ENCODE data around the gene NPDC1. TPM values are rescaled to one million over a fixed set of nuclear protein-coding genes. Genes with fewer than 3 reads are reported as not detected.

Gene NPDC1
- total and polyA plus RNA-seq, 11 donors: 38.4 to 114 (median 55.1) TPM

GRCh38 chr9:137019891-137020683 lies 25.9 kb downstream of the NPDC1 start:
- ATAC-seq (no peak), DNase-seq (no peak)
- TF ChIP-seq CTCF (IDR thresholded peaks at IDR 0.05) (no peak), POLR2A (IDR thresholded peaks at IDR 0.05) (no peak)
- no peaks in the 10 kb centered on the region for H3K4me1 ChIP-seq
- WGBS, 4 donors: 94 to 97% (median 96%) methylated on average over 17 to 34 of the region's 34 CpGs
- H3K27me3 ChIP-seq: no peaks in the 10 kb centered on the region
- intact Hi-C loops (cut with DNase I): loop anchor here in 2 of 10 donors (5.0 to 10.0 kb wide), 2 partner anchors 135 to 193 kb away; partner anchors contain the start of gene TRAF2 (in 1 of the 2)
- no peaks in the 10 kb centered on the region for H3K9me3 ChIP-seq
- no peak overlapping the region for H3K27ac ChIP-seq
- H3K36me3 ChIP-seq: peaks cover 0 to 53% (median 32%) of the 10 kb centered on the region in 9 donors
- no peak overlapping the region for H3K4me3 ChIP-seq

- H3K27ac ChIP-seq: no peak overlapping the region
- TF ChIP-seq CTCF (IDR thresholded peaks at IDR 0.05) (no peak), POLR2A (IDR thresholded peaks at IDR 0.05) (no peak)
- H3K4me3 ChIP-seq: no peak overlapping the region
- no peaks in the 10 kb centered on the region for H3K4me1 ChIP-seq
- ATAC-seq: no peak
- peaks cover 0 to 64% (median 37%) of the 10 kb centered on the region in 9 donors for H3K36me3 ChIP-seq
- H3K9me3 ChIP-seq: no peaks in the 10 kb centered on the region
- WGBS, 4 donors: 93 to 94% (median 94%) methylated on average over 23 to 36 of the region's 36 CpGs
- intact Hi-C loops (cut with DNase I): loop anchor here in 1 of 10 donors (5.0 kb wide), 1 partner anchor 192 kb away; no protein-coding TSS in a partner anchor
- DNase-seq: no peak
- no peaks in the 10 kb centered on the region for H3K27me3 ChIP-seq
Measured at GRCh38 chr9:137018761-137019559, 27.0 kb downstream of the NPDC1 start.

DNA sequence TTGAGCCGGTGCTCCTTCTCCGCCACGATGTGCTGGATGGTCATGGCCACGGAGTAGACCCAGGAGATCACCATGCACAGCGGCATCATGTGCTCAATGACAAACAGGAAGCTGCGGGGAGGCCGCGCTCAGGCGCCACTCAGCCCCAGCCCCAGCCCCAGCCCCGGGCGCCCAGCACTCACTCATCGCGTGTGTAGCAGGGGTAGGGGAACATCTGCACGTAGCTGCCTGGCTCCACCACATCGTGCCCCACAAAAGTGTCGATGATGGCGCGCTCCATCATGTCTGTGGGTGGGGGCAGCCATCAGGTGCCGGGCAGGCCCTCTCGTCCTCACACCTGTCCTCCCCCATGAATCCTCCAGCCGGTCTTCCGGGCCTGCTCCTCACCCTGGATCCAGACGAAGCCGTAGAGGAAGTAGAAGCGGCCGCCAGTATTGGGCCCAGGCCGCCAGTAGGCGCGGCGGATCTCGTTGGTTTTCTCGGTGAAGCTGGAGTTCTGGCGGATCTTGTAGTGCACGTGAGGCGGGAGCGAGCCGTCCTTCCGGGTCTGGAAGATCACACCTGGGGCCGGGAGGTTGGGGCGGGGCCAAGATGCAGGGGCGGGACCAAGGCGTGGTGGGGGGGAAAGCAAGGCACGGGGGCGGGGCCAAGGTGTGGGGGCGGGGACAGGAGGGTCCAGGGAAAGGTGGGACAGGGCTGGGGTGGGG lies 28.0 kb downstream of the NPDC1 start:
- peaks cover 0 to 73% (median 37%) of the 10 kb centered on the region in 9 donors for H3K36me3 ChIP-seq
- TF ChIP-seq CTCF (IDR thresholded peaks at IDR 0.05) (no peak), POLR2A (IDR thresholded peaks at IDR 0.05) (no peak)
- no peak for ATAC-seq
- 89 to 99% (median 94%) methylated on average over 17 to 45 of the region's 45 CpGs for WGBS, 4 donors
- no peak overlapping the region for H3K4me3 ChIP-seq
- intact Hi-C loops (cut with DNase I): loop anchor here in 1 of 10 donors (5.0 kb wide), 1 partner anchor 191 kb away; no protein-coding TSS in a partner anchor
- no peak for DNase-seq
- no peaks in the 10 kb centered on the region for H3K4me1 ChIP-seq
- no peak overlapping the region for H3K27ac ChIP-seq
- no peaks in the 10 kb centered on the region for H3K27me3 ChIP-seq
- no peaks in the 10 kb centered on the region for H3K9me3 ChIP-seq
